OCI-M1 (cell line): Measurements from ENCODE around the gene CNTN4.
A peak's percentile ranks its signal among the peaks of the same experiment; 100 is the strongest.
"Not testable (repeated sequence)": the region's sequence is repeated elsewhere in the genome, so short reads cannot be mapped to it uniquely, and the experiment has no call there.

Experiments
- DNase-seq: peaks from one replicate; lab custom pipeline; 2025; lab: John Stamatoyannopoulos, UW

The CNTN4 gene

DNA sequence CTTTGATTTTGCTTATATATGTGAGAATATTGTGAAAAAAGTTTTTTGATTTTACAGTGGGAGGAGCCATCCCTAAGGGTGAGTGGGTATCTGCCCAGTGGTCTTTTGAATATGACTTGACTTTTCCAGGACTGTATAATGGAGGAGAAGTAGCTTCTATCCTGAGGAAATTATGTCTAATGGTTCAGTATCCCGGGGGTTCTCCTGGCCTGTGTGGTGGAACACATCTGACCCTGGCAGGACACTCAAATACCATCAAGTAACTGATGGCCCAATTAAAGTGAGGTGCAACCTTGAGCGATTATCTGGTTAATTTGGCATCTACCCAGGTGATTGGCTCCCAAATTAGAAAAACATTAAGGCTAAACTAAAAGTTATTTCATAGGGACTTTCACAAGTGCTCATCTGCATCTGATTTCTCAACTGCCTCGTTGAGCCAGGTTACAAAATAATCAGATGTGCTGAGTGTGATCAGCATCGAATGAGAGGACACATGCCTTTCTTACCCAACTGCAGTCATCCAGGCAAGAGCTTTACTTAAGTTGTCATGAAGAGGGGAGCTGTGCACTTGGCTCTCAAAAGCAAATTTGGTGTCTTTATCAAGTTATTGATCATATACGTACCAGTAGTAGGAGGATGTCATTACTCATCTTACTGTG is 810.2 kb downstream of the CNTN4 start:
- DNase-seq, result no peak

DNA sequence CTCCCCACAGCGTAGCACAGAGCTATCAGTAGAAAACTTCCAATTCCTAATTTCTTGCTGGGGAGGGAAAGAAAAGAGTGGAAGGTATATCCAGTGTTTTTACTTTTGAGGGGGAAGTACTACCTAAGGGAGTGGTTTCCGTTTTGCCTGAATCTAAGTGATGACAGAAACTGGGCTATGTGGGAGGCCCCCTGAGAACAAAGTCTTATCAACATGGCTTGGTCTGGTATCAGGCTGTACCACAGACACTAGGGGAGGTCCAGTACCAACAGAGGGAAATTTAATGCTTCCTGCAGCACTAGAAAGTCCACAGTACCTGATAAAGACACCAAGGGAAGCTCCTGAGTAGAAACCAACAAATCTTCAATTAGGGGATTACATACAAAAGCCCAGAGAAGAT is 812.3 kb downstream of the CNTN4 start:
- peak; percentile 20 for DNase-seq

GRCh38 chr3:2915826-2916225 is 817.2 kb downstream of the CNTN4 start:
- DNase-seq, result no peak

DNA sequence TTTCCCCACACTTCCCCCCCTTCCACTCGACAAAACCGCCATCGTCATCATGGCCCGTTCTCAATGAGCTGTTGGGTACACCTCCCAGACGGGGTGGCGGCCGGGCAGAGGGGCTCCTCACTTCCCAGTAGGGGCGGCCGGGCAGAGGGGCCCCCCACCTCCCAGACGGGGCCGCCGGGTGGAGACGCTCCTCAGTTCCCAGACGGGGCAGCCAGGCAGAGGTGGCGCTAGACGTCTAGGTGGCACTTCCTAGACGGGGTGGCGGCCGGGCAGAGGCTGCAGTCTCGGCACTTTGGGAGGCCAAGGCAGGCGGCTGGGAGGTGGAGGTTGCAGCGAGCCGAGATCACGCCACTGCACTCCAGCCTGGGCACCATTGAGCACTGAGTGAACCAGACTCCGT is 818.0 kb downstream of the CNTN4 start:
- not testable (repeated sequence) for DNase-seq

DNA sequence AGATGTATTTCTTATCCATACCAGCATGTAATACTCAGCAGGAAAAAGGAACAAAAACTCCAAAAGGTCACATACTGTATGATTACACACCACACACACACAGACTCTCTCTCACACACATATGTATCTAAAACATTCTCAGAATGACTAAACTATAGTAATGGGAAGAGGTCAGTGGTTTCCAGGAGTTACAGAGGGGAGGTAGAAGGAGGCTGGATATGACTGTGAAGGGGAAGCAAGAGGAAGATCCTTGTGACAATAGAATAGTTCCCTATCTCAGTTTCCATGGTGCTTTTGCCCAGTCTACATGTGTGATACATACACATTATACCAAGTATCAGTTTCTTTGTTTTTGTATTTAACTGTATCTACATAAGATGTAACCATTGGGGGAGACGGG is 821.4 kb downstream of the CNTN4 start:
- no peak for DNase-seq

- DNase-seq, result no peak
Measured at GRCh38 chr3:2921452-2921851, 822.8 kb downstream of the CNTN4 start.

- peak; percentile 44 for DNase-seq
Measured at GRCh38 chr3:2921903-2922302, 823.2 kb downstream of the CNTN4 start.

DNA sequence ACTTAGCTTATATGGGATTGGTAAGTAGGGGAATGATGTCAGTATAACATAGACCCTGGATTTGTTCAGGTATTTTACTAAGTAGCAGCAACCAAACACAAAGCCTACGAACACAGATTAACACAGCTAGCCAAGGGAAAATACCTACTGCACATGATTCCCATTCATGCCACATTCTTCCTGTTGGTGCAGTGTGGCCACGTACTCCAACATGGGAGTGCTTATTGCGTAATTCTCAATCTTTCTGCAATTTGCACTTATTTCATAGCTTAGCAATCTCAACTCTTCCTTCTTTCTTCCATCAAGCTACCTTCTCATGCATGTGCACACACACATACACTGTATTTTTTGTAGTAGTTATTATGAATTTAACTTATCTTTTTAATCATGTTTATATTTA is 824.7 kb downstream of the CNTN4 start:
- peak; percentile 12 for DNase-seq

- DNase-seq, result no peak
Measured at GRCh38 chr3:2927259-2927658, 828.6 kb downstream of the CNTN4 start.

DNA sequence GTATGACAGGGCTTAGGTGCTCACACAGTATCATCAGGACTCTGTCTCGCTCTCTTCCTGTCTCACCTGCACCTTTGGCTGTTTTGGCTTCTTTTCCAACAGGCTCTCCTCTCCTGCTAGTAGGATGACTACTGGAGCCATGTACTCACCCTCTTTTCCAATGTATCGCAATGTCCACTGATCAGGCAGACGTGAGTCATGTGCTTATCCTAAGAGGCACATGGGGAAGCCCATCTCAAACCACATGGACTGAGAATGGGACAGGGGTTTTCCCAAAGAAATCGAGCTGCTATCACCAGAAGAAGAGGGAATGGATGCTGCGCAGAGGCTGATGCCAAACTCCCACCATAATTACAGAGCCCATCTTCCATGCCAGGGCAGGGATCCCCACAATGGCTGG is 830.9 kb downstream of the CNTN4 start:
- no peak for DNase-seq

GRCh38 chr3:2931265-2931664 is 832.6 kb downstream of the CNTN4 start:
- no peak for DNase-seq

DNA sequence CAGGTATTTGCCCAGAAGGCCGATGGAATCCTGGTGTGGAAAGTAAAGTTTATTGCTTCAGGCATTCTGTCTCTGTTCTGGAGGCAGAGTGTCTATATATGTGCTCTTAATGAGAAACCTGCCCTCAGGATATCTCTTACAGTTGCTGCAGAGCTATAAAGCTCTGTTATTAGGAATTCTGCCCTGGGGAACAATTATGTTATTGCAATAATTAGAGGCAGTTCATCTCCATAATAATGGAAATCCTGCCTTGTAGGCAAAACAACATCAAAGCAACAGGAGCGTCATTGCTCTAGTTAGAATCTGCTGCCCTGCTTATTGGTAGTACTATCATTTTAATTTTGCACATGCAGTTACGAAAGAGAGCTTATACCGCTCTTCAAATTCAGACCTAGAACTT is 835.9 kb downstream of the CNTN4 start:
- no peak for DNase-seq

GRCh38 chr3:2937055-2937454 is 838.4 kb downstream of the CNTN4 start:
- peak; percentile 43 for DNase-seq

DNA sequence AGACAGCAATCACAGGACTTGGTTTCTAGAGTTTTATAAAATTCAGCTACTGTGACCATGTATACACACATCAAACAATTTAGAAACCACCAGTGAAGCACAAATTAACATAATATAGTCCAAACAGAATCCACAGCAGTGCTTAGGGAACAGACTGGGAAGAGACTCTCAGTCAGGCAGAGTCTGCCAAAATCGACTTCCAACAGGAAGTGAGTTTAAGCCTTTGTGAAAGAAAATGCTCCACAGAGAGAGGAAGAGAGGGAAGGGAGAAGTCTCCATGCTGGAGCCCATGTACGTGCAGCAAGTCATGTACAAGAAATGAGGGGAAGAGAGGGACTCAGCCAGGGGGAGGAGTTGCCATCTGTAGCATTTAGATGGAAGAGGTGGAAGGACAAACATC is 838.9 kb downstream of the CNTN4 start:
- DNase-seq, result peak; percentile 22

- DNase-seq, result no peak
Measured at GRCh38 chr3:2938711-2939110, 840.0 kb downstream of the CNTN4 start.

DNA sequence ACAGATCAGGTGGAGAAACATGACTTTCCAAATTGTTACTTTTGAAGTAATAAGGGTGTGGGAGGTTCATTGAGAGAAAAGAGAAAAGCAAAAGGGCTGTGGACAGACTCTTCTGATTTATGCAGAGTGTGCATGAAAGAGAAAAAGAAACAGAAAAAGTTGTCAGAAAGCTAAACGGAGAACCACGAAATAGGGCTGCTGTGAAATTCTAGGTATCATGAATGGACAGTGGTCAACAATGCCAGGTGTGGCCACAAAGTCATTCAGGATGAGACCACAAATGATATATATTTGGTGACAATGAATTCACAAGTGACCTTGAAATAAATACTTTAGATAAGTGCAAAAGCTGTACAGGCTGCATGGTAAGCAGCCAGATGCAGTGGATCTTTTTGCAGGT is 841.4 kb downstream of the CNTN4 start:
- no peak for DNase-seq

- no peak for DNase-seq
Measured at GRCh38 chr3:2944628-2945027, 846.0 kb downstream of the CNTN4 start.

DNA sequence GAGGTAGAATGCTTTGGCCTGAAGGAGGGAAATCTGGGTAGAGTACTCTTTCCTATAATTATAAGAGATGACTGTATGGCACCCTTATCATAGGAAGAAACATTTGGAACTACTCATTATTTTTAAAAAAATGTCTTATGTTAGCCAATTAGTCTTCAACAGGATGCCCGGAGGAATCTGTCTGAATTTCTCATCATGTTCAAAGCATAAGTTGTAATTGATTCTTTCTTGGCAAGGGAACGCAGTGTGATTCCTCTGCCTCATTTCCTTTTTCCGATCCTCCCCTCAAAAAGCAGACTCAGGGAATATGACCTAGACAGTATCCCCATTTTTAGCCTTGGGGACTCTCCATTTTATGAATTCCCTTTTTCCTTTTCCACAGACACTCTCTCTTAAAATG is 846.5 kb downstream of the CNTN4 start:
- no peak for DNase-seq

GRCh38 chr3:2947536-2947935 is 848.9 kb downstream of the CNTN4 start:
- DNase-seq, result no peak

GRCh38 chr3:2948882-2949281 is 850.2 kb downstream of the CNTN4 start:
- DNase-seq, result peak; percentile 28

- DNase-seq, result no peak
Measured at GRCh38 chr3:2950159-2950558, 851.5 kb downstream of the CNTN4 start.

GRCh38 chr3:2957115-2957514 is 858.4 kb downstream of the CNTN4 start:
- DNase-seq, result no peak

- DNase-seq, result peak; percentile 8
Measured at GRCh38 chr3:2958551-2958950, 859.9 kb downstream of the CNTN4 start.

- DNase-seq, result no peak
Measured at GRCh38 chr3:2961576-2961975, 862.9 kb downstream of the CNTN4 start.

DNA sequence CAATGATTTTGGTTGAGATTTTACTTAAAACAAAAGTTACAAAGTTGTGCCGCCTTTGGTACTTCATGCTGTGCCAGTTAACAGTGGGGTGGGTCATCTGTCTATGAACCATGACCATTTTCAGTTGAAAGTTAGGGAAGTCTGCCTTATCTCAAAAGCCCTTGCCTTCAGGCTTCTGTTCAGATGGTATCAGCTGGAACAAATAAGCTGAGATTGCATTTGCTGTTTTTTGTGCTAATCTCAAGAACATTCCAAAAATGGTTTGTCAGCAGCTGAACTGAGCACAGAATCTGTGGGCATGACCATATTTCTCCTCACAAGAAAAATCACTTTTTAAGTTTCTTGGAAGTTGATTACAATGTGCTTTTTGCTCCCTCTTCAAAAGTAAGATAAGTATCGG is 869.2 kb downstream of the CNTN4 start:
- no peak for DNase-seq
